Smooth muscle cell (in vitro differentiated cells): Measurements from ENCODE around the gene TSBP1. TPM values are rescaled to one million over a fixed set of nuclear protein-coding genes. Genes with fewer than 3 reads are reported as not detected.

Experiments
- DNase-seq: peaks from one replicate; lab custom pipeline; 2025; ENCODE audit not compliant: unreplicated experiment; lab: John Stamatoyannopoulos, UW
- H2AFZ ChIP-seq: fragments of 200-600 bp; sonication (generic); 2 replicates; pipeline ENCODE4 v1.6.0; 2016; ENCODE audit warnings: antibody characterized with exemption, low read depth, mild to moderate bottlenecking
- H3F3A ChIP-seq: fragments of 200-600 bp; sonication (generic); 2 replicates; pipeline ENCODE4 v1.6.0; 2017; ENCODE audit warnings: antibody characterized with exemption, low read depth
- H3K27ac ChIP-seq: fragments of 200-600 bp; sonication (generic); 2 replicates; pipeline ENCODE4 v1.5.1; 2016; ENCODE audit warnings: low read depth, mild to moderate bottlenecking
- H3K27me3 ChIP-seq: fragments of 200-600 bp; sonication (generic); 2 replicates; pipeline ENCODE4 v1.6.1; 2016; ENCODE audit warnings: low read depth, mild to moderate bottlenecking
- H3K36me3 ChIP-seq: fragments of 200-600 bp; sonication (generic); 2 replicates; pipeline ENCODE4 v1.5.1; 2016; ENCODE audit warnings: low read depth
- H3K4me1 ChIP-seq: fragments of 200-600 bp; sonication (generic); 2 replicates; pipeline ENCODE4 v1.5.1; 2016; ENCODE audit warnings: low read depth
- H3K4me2 ChIP-seq: fragments of 200-600 bp; sonication (generic); 2 replicates; pipeline ENCODE4 v1.6.0; 2016; ENCODE audit warnings: mild to moderate bottlenecking
- H3K4me3 ChIP-seq: fragments of 200-600 bp; sonication (generic); 2 replicates; pipeline ENCODE4 v1.5.1; 2016; ENCODE audit warnings: mild to moderate bottlenecking
- H3K79me2 ChIP-seq: fragments of 200-600 bp; sonication (generic); 2 replicates; pipeline ENCODE4 v1.6.0; 2016; ENCODE audit warnings: low read depth, mild to moderate bottlenecking
- H3K9ac ChIP-seq: fragments of 200-600 bp; sonication (generic); 2 replicates; pipeline ENCODE4 v1.6.0; 2016; ENCODE audit warnings: low read depth
- H3K9me3 ChIP-seq: fragments of 200-600 bp; sonication (generic); replicated peaks from 2 replicates; pipeline ENCODE4 v1.5.1; 2016; ENCODE audit warnings: low read depth
- H4K20me1 ChIP-seq: fragments of 200-600 bp; sonication (generic); 2 replicates; pipeline ENCODE4 v1.6.0; 2016; ENCODE audit warnings: low read depth
- CTCF ChIP-seq: fragments of 200-600 bp; sonication (generic); IDR thresholded peaks from 2 replicates; pipeline ENCODE4 v1.5.1; 2017; ENCODE audit warnings: borderline replicate concordance, mild to moderate bottlenecking, antibody characterized with exemption; ENCODE audit not compliant: insufficient read depth, poor library complexity, severe bottlenecking
- WGBS: methylation state at CpG from one replicate; pipeline ENCODE4 v1.1.7; 2016; ENCODE audit warnings: low lambda C conversion rate; 5-methylcytosine and 5-hydroxymethylcytosine counted together
- polyA plus RNA-seq: library from polyadenylated mRNA; unstranded; fragments of >200 nt; fragmentation: Nextera tagmentation; extraction: Ambion mirVana; gene quantifications from 2 replicates; pipeline ENCODE4 v1.2.1, GENCODE V29; 2016
- total RNA-seq: library from RNA; depleted of rRNA; stranded (reverse); fragments of >200 nt; gene quantifications from 2 replicates; pipeline ENCODE4 v1.2.3, GENCODE V29; 2014

The TSBP1 gene
- total and polyA plus RNA-seq, 2 experiments from 2014 or later, result not detected

- no peaks in the 10 kb centered on the region for H3K4me1 ChIP-seq
- H3F3A ChIP-seq, result no peaks in the 10 kb centered on the region
- no peak within 1 kb of the TSS for H3K4me2 ChIP-seq
- H3K79me2 ChIP-seq, result no peaks in the 10 kb centered on the region
- no peak for TF ChIP-seq CTCF
- no peaks in the 10 kb centered on the region for H3K36me3 ChIP-seq
- no peak within 1 kb of the TSS for H3K4me3 ChIP-seq
- H3K27ac ChIP-seq, result no peak within 1 kb of the TSS
- H3K9ac ChIP-seq, result no peak within 1 kb of the TSS
- no peak for DNase-seq
- H2AFZ ChIP-seq, result no peak within 1 kb of the TSS
- no peaks in the 10 kb centered on the region for H4K20me1 ChIP-seq
- WGBS, result 83% methylated on average over 4 of the region's 4 CpGs
- peaks cover 67% of the 10 kb centered on the region for H3K27me3 ChIP-seq
- no peaks in the 10 kb centered on the region for H3K9me3 ChIP-seq
Measured at GRCh38 chr6:32406857-32407256, 35.2 kb upstream of the TSBP1 start, which contains the start of gene BTNL2. Gene BTNL2 (minus strand): TSS chr6:32407181. CDS start chr6:32407123, 58 bp downstream.

- no peak for TF ChIP-seq CTCF
- Histone ChIP-seq H3K27ac (no peak overlapping the region), H3K9ac (no peak overlapping the region), H3K4me3 (no peak overlapping the region), H4K20me1 (no peaks in the 10 kb centered on the region), H3K4me2 (no peak overlapping the region), H3F3A (no peaks in the 10 kb centered on the region), H3K9me3 (no peaks in the 10 kb centered on the region), H3K27me3 (peaks cover 66% of the 10 kb centered on the region), H3K79me2 (no peaks in the 10 kb centered on the region), H3K36me3 (no peaks in the 10 kb centered on the region), H3K4me1 (no peaks in the 10 kb centered on the region), H2AFZ (no peak overlapping the region)
- WGBS, result 93% methylated on average over 9 of the region's 9 CpGs
- no peak for DNase-seq
Measured at GRCh38 chr6:32406197-32406596, 34.5 kb upstream of the TSBP1 start.

GRCh38 chr6:32405656-32406055 is 34.0 kb upstream of the TSBP1 start:
- DNase-seq, result no peak
- Histone ChIP-seq H3K4me3 (no peak overlapping the region), H3K27ac (no peak overlapping the region), H3K79me2 (no peaks in the 10 kb centered on the region), H3K4me2 (no peak overlapping the region), H3K4me1 (no peaks in the 10 kb centered on the region), H3F3A (no peaks in the 10 kb centered on the region), H3K9me3 (no peaks in the 10 kb centered on the region), H2AFZ (no peak overlapping the region), H3K36me3 (no peaks in the 10 kb centered on the region), H3K27me3 (peaks cover 66% of the 10 kb centered on the region), H4K20me1 (no peaks in the 10 kb centered on the region), H3K9ac (no peak overlapping the region)
- WGBS, result 47% methylated on average over 1 of the region's 1 CpG
- TF ChIP-seq CTCF, result no peak

GRCh38 chr6:32402812-32403211 is 31.1 kb upstream of the TSBP1 start:
- Histone ChIP-seq H3K27me3 (peaks cover 55% of the 10 kb centered on the region), H2AFZ (no peak overlapping the region), H3K9ac (no peak overlapping the region), H3K36me3 (no peaks in the 10 kb centered on the region), H3K79me2 (no peaks in the 10 kb centered on the region), H3K9me3 (no peaks in the 10 kb centered on the region), H3K4me3 (no peak overlapping the region), H3K4me2 (no peak overlapping the region), H4K20me1 (no peaks in the 10 kb centered on the region), H3K4me1 (no peaks in the 10 kb centered on the region), H3K27ac (no peak overlapping the region), H3F3A (no peaks in the 10 kb centered on the region)
- WGBS, result 81% methylated on average over 8 of the region's 8 CpGs
- no peak for DNase-seq
- no peak for TF ChIP-seq CTCF
